AG10803 (cell line): Measurements from ENCODE around the gene SRSF9.

Experiments
- DNase-seq: peaks from one replicate; pipeline ENCODE4 v3.0.0; 2010; ENCODE audit warnings: low read depth
- H3K4me3 ChIP-seq: 2 replicates; pipeline ENCODE4 v1.5.1; 2011; ENCODE audit warnings: mild to moderate bottlenecking, low read length, control low read depth
- TF ChIP-seq, protein P1 (sequence below): conservative IDR thresholded peaks from 2 replicates; pipeline ENCODE4 v1.5.1; 2011; ENCODE audit warnings: mild to moderate bottlenecking, low read length, control low read depth, inconsistent platforms

The SRSF9 gene

GRCh38 chr12:120468821-120469449 is 613 bp downstream of the SRSF9 start:
- TF ChIP-seq, protein P1, sequence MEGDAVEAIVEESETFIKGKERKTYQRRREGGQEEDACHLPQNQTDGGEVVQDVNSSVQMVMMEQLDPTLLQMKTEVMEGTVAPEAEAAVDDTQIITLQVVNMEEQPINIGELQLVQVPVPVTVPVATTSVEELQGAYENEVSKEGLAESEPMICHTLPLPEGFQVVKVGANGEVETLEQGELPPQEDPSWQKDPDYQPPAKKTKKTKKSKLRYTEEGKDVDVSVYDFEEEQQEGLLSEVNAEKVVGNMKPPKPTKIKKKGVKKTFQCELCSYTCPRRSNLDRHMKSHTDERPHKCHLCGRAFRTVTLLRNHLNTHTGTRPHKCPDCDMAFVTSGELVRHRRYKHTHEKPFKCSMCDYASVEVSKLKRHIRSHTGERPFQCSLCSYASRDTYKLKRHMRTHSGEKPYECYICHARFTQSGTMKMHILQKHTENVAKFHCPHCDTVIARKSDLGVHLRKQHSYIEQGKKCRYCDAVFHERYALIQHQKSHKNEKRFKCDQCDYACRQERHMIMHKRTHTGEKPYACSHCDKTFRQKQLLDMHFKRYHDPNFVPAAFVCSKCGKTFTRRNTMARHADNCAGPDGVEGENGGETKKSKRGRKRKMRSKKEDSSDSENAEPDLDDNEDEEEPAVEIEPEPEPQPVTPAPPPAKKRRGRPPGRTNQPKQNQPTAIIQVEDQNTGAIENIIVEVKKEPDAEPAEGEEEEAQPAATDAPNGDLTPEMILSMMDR = no peak
- DNase-seq = peak; percentile 13
- H3K4me3 ChIP-seq = peak overlapping the region; percentile 91

DNA sequence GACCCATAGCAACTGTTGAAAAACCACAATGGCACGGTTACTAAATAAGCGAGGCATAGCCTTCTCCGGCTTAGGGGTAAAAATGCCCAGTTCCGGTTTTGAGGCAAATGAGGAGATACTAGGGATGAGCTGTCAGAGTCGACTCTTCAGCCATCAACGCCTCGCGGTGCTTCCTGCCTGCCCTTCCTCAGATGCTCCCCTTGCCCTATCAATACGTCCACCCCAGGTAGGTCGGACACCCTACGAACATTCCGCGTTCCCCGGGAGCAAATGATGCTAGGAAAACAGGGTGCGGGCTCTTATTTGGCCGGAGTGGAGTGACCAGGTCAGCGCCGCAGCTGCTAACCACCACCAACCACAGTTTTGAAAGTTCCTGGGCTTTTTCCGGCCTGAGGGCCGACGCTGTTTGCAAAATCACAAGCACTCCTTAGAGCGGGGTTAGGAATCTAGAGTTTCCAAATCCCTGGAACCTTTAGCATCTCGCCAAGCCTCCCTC is 1.2 kb downstream of the SRSF9 start:
- DNase-seq = peak; percentile 62
- peak overlapping the region; percentile 91 for H3K4me3 ChIP-seq
- TF ChIP-seq, protein P1 = no peak

GRCh38 chr12:120467439-120467838 is 2.1 kb downstream of the SRSF9 start:
- no peak for DNase-seq
- H3K4me3 ChIP-seq = no peak overlapping the region
- TF ChIP-seq, protein P1 = no peak

GRCh38 chr12:120466560-120467315 is 2.8 kb downstream of the SRSF9 start:
- TF ChIP-seq, protein P1 = peak; percentile 68
- no peak overlapping the region for H3K4me3 ChIP-seq
- peak; percentile 44 for DNase-seq

- no peak for DNase-seq
- TF ChIP-seq, protein P1 = no peak
- no peak overlapping the region for H3K4me3 ChIP-seq
Observed at GRCh38 chr12:120465756-120466155, 3.8 kb downstream of the SRSF9 start.

- H3K4me3 ChIP-seq = no peak overlapping the region
- no peak for DNase-seq
- TF ChIP-seq, protein P1 = no peak
Observed at GRCh38 chr12:120463712-120464111, 5.8 kb downstream of the SRSF9 start.
